Raji (cell line): ENCODE measurements around the gene GTF2H3.

Source experiments
- POLR2A ChIP-seq: IDR thresholded peaks from 2 replicates; pipeline ENCODE4 v1.6.1; 2011; ENCODE audit warnings: low read depth, low read length, control low read depth; ENCODE audit not compliant: insufficient read depth

GTF2H3 gene

DNA sequence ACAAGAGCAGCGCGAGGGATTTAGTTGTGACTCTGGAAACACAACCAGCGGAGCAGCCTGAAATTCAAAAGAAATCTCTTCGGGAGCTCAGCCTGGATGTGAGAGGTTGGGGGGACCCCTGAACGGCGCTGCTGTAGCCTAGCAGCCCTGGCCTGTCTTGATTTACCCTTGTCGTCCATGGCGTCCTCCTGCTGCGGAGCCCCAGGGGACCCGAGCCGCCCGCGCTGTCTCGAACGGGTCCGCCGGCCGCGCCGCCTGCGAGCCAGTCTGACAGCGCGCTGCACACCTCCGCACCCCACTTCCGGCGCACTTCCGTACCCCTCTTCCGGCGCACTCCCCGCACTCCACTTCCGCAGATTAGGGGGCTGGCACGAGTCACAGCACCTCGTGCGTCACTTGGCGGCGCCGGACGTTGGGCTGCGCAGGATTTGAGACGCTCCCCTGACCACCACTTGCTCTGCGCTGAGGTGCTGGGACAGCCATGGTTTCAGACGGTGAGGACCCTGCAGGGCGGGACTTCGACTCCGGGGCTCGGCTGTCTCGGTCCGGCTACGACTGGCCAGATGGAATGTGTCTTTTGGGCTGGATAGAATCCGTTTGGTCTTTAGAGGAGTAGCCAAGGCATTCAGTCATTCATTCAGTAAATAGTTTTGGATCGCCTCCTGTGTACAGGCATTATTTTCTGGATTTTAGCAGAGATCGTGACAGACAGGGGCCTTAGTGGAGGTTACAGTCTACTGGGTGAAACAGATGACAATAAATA lies at the start of gene GTF2H3, which contains the start of gene EIF2B1:
Gene GTF2H3, plus strand, starts transcription at position 451 of the 763 bp plus-strand sequence. Its CDS starts 31 bp downstream, at position 482.
Gene EIF2B1, minus strand, starts transcription at position 308 of the 763 bp plus-strand sequence. Its CDS starts 129 bp downstream, at position 179.
- TF ChIP-seq POLR2A: peak; percentile 99

DNA sequence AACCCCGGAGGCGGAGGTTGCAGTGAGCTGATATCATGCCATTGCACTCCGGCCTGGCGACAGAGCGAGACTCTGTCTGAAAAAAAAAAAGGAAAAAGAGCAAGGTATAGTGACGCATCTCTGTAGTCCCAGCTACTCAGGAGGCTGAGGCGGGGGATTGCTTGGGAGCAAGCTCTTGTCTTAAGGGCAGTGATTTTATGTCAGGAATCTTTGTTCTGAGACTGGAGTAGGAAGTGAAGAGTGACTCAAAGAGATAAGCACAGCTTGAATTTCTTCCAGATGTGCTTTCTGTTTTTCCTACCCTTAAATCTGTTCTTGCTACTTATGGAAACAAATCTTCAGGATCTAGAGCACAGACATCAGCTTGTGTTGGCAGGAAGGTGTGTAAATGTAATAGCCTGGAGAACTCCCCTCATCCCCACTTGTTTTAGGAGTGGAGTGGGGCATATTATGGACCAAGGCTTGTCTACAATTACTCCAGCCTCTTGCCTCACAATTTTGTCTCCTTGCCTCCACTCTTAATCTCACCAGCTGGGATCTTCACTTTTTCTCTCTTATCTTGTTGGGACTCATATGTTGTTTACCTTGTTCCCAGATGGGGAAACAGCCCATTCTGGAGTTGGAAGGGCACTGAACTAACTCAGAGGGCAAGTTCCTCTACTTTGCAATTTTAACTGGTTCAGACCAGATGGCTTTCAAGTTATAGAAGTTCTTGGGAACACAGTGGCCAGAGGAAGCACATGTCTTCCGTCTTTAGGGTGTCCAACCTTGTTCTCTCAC lies 41.7 kb upstream of the GTF2H3 start:
- no peak for TF ChIP-seq POLR2A

DNA sequence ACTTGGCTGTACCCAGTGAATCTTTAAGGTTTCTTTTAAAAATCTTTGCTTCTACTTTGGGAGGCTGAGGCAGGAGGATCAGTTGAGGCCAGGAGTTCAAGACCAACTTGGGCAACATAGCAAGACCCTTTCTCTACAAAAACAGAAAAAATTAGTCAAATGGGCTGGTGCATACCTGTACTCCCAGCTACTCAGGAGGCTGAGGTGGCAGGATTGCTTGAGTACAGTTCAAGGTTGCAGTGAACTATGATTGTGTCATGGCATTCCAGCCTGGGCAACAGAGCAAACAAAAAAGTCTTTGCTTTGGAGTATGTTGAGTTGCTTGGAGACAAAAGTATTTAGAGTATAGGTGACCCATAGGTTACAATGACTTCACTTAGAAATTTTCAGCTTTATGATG lies 37.9 kb upstream of the GTF2H3 start:
- TF ChIP-seq POLR2A: no peak

DNA sequence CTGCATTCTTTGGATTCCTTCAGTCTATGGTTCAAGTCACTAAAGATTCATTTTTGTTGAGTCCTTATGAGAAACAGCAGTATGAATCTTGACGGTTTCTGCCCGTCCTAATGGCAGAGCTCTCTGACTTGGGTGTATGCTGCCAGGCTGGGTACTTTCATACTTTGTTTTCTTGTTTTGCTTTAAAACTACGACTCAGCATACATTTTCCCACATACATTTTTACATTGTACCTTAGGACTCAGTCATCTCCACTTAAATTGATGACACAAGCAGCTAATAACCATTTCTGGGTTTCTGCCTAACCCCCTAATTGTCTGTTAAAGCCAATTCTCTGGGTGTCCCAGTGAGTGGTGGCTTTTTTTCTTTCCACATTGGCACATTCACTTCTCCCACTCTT lies 36.5 kb upstream of the GTF2H3 start:
- TF ChIP-seq POLR2A: no peak

DNA sequence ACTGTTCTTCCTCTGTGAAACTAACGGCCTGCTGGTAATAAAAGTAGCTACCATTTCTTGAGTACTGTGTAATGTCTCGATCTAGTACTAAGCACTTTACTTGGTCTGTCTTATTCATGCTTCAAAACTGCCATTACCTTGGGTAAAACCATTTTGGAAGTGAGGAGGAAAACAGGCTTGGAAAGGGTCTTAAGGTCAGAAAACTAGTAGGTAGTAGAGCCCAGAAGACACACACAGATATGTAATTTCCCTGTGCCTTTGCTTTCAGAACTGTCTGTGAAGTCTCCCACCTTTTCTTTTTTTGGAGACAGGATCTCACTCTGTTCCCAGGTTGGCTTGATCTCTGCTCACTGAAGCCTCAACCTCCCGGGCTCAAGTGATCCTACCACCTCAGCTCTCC lies 35.1 kb upstream of the GTF2H3 start:
- no peak for TF ChIP-seq POLR2A

DNA sequence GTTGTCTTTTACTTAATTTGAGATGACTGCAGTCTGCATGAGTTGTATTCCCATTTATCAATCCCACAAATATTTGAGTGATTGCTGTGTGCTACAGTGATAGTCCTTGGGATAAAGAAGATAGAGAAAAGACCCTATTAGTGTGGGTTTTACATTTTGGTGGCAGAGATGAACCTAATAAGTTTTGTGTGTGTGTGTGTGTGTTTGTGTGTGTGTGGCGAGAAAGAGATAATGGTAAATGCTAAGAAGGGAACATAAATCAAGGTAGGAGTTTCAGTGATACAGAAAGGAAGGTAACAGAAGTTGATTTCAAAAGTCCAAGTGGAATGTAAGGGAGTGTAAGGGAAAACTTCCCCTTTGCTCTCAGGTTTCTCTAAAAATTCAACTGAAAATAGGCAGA lies 34.3 kb upstream of the GTF2H3 start:
- TF ChIP-seq POLR2A: no peak

DNA sequence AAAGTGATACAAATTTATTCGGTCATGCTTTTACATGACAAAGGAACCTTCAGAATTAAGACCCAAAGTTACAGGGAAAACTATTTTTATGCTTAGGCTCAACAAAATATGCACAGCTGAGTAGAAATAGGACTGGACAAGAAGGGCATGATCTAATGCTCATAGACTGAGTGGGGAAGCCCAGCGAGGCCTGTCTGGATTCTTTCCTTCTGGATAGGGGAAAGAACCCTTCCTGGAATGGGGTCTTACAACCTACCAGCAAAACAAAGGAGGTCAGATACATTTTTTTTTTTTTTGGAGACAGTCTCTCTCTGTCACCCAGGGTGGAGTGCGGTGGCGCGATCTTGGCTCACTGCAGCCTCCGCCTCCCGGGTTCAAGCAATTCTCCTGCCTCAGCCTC lies 33.9 kb upstream of the GTF2H3 start:
- TF ChIP-seq POLR2A: no peak

DNA sequence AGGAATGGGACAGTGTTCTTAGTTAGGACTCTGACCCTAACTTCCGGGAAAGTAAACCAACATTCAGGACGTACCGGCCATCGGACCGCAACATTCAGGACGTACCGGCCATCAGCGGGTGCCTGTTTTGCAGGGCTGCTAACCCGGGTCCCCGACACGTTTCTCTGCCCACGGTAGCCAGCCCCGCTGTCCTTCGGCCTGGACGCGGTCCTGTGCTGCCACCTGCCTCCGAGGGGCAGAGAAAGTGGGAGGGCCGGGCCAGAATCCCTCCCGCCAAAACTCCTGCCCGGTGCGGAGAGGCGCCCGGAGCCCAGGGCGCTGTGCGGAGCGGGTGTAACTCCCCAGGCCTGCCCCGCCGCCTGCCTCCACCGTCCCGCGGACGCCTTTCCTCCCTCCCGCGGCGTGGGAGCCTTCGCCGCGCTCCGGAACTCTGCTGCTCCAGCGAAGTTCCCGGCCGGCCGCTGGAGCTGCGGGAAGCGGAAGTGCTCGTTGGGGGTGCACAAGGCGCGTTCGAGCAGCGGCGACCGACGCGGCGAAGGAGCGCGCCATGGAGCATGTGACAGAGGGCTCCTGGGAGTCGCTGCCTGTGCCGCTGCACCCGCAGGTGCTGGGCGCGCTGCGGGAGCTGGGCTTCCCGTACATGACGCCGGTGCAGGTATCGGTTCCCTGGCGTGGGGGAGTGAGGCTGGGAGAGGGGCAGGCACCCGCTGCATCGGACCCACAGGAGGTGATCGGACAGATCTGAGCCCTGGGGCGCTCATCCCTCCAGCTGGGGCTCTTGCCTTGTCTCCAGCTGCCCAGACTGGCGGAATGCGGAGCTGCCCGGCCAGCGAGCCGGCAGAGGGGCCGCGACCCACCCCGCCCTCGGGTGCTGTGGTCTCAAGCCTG lies 31.8 kb upstream of the GTF2H3 start, which contains the start of gene DDX55:
Gene DDX55, plus strand, starts transcription at position 498 of the 888 bp plus-strand sequence. Its CDS starts 50 bp downstream, at position 548.
- TF ChIP-seq POLR2A: peak; percentile 98

DNA sequence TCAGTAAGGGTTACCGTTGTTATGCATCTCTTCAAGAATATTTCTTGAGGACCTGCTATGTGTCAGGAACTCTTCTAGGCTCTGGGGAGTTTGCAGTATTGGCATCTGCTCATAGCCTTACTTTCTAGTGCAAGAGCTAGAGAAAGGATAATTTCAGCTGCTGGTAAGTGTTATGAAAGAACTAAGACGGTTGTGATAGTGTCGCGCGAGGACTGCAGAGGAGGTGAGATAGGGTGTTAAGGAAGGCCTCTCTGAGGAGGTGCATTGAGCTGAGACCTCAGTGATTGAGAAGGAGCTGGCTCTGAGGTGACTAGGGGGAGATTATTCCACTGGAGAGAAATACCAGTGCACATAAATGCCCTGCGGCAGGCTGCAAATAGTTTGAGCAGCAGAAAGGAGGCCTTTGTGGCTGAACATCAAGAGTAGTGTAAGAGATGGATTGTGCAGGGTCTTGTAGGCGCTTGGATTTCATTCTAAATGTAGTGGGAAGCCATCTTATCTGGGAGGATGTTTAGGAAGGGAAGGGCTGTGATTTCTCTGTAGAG lies 30.9 kb upstream of the GTF2H3 start:
- no peak for TF ChIP-seq POLR2A

DNA sequence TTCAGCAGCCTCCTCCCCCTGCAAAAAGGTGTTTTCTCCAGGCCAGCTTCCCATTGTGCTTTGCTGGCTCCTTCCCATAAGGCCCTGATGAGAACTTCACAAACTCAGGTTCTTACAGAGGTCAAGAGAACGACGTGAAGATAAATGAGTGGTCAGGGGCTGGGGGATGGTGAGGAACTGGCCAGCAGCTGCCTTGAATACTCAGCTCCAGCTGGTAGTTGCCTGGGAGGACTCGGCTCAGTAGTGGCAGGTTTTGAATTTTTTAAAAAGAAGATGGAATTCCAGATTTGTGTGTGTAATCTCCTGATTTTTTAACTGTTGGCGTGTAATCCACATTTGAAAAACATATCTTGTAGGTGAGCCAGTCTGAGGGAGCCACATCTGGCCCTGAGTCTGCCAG lies 25.9 kb upstream of the GTF2H3 start:
- TF ChIP-seq POLR2A: no peak

DNA sequence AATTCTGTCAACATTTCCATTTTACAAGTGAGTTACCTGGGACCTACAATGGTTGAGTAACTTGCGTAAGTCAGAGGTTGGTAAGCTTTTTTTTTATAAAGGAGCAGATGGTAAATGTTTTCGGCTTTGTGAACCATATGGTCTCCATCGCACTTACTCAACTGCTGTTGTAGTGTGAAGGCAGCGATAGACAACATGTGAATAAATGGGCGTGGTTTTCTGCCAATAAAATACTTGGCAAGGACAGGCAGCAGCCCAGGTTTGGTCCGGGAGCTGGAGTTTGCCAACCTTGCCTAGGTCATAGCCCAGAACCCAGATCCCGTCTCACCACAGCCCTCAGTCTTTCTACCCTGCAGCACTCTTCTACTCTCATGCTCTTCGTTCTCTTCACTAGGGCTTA lies 25.4 kb upstream of the GTF2H3 start:
- TF ChIP-seq POLR2A: no peak

DNA sequence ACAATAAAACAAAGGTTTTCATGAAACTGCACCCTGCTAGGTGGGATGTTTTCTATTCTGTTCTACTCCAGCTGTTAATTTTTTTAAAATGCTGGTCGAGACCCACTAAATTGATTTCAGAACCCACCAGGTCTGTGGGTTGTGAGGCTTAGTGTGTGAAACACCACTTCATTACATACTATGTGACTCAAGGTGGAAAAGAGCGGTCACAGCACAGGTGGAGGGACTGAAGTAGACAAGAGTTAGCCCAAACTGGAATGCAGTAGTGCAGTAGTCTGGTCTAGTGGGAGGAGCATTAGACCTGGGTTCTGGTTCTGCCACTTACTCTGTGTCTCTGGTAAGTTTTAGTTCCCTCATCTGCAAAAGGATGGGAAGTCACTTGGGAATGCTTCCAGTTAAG lies 19.5 kb upstream of the GTF2H3 start:
- no peak for TF ChIP-seq POLR2A

DNA sequence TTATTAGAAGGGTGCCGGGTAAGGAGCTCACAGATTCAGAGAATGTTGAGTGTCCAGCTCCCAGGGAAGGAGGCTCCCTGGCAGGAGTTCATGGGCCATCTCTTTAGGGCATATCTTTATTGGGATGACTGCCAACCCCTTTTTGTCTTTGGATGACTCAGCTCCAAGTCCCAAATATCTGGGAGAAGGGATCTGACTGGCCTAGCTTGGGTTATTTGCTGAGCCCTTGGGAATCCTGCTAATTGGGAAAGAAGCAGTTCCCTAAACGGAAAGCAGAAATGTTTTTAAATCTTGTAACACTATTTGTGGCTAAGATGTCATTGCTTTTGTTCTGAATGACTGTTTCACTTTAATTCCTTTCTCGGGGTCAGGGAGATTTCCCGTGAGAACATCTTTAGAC lies 19.1 kb upstream of the GTF2H3 start:
- no peak for TF ChIP-seq POLR2A

DNA sequence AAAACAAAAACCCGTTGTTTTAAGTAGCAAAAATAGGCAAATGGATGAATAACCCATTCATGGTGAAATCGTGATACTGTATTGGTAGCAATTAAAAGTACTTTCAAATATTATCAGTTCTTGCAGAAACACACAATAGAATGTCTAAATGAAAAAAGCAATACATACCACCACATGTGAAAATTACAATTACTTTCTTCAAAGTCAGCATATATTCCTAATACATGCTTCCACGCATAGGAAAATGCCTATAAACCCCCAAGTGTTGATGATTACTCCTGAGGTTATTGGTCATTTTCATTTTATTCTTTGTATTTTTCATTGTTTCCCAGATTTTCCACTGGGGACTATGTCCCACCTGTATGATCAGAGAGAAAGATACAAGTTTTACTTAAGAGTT lies 16.5 kb upstream of the GTF2H3 start:
- TF ChIP-seq POLR2A: no peak

DNA sequence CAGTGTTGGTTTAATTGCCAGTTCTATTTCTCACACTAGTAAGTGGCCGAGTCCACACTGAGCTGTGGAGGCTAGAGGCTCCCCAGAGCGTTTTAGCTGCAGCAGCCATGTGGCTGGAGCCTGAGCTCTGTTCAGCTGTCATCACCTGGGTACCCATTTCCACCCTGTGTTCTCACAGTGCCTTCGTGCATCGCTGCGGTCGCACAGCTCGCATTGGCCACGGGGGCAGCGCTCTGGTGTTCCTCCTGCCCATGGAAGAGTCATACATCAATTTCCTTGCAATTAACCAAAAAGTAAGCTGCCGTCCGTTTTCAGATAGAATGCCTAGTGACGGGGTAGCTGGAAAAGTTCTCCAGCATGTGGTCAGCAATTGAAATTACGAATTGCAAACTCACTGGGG lies 16.0 kb upstream of the GTF2H3 start:
- TF ChIP-seq POLR2A: no peak
